SK-N-SH (cell line): ENCODE data around the gene RASAL2. TPM values are rescaled to one million over a fixed set of nuclear protein-coding genes. Genes with fewer than 3 reads are reported as not detected.

Experiments used
- CTCF ChIA-PET: fragments of 300-600, 350-600 bp; formaldehyde crosslinking; extraction: SDS; loops from one replicate; lab custom pipeline; 2021; lab: Yijun Ruan, JAX
- POLR2A ChIA-PET: fragments of 350-600 bp; sonication (Branson Sonifier 250); formaldehyde crosslinking; extraction: SDS; loops from one replicate; lab custom pipeline; 2020; ENCODE audit warnings: antibody characterized with exemption, inconsistent platforms; lab: Yijun Ruan, JAX
- DNase-seq: peaks from one replicate; pipeline ENCODE4 v3.0.0; 2012
- H2AFZ ChIP-seq: fragments of 200-600 bp; sonication (generic); 2 replicates; pipeline ENCODE4 v1.8.1; 2016; ENCODE audit warnings: antibody characterized with exemption, mild to moderate bottlenecking, low read depth
- H3F3A ChIP-seq: fragments of 200-600 bp; sonication (generic); replicated peaks from 2 replicates; pipeline ENCODE3; 2016; ENCODE audit warnings: antibody characterized with exemption, mild to moderate bottlenecking; ENCODE audit not compliant: insufficient read depth
- H3K27ac ChIP-seq, 2 experiments: fragments of 200-500 bp in 1 of 2; fragments of 200-600 bp in 1 of 2; sonication (Bioruptor generic) in 1 of 2; sonication (generic), shearing (Covaris generic) in 1 of 2; 2 replicates each; pipeline versions ENCODE4 v1.5.1 to v1.6.1; 2014 to 2016; ENCODE audit warnings: low read depth in 2 of 2, inconsistent platforms in 1 of 2, low read length in 1 of 2, mild to moderate bottlenecking in 1 of 2, mixed read lengths in 1 of 2
- H3K27me3 ChIP-seq: fragments of 200-600 bp; sonication (generic), shearing (Covaris generic); 2 replicates; pipeline ENCODE4 v1.6.1; 2016; ENCODE audit warnings: mixed run types; ENCODE audit not compliant: insufficient read depth
- H3K36me3 ChIP-seq, 2 experiments: fragments of 200-500 bp in 1 of 2; fragments of 200-600 bp in 1 of 2; sonication (Bioruptor generic) in 1 of 2; sonication (generic) in 1 of 2; replicated peaks in 1 of 2; 2 replicates each; pipeline versions ENCODE3 to v1.5.1; 2014 to 2016; ENCODE audit warnings: low read length in 1 of 2, mild to moderate bottlenecking in 1 of 2; ENCODE audit not compliant: insufficient read depth in 2 of 2, control insufficient read depth in 1 of 2
- H3K4me1 ChIP-seq, 2 experiments: fragments of 200-500 bp in 1 of 2; fragments of 200-600 bp in 1 of 2; sonication (Bioruptor generic) in 1 of 2; sonication (generic), shearing (Covaris generic) in 1 of 2; 2 replicates each; pipeline versions ENCODE4 v1.5.1 to v1.6.1; 2014 to 2016; ENCODE audit warnings: low read depth in 1 of 2, low read length in 1 of 2, mixed run types in 1 of 2; ENCODE audit not compliant: insufficient read depth in 2 of 2, control insufficient read depth in 1 of 2
- H3K4me2 ChIP-seq: fragments of 200-600 bp; sonication (generic), shearing (Covaris generic); 2 replicates; pipeline ENCODE4 v1.6.1; 2017; ENCODE audit warnings: mixed run types
- H3K4me3 ChIP-seq, 2 experiments: fragments of 200-500 bp in 1 of 2; fragments of 200-600 bp in 1 of 2; sonication (Bioruptor generic) in 1 of 2; sonication (generic), shearing (Covaris generic) in 1 of 2; 2 replicates each; pipeline versions ENCODE4 v1.5.1 to v1.8.1; 2014 to 2016; ENCODE audit warnings: low read depth in 2 of 2, inconsistent platforms in 1 of 2, low read length in 1 of 2, mild to moderate bottlenecking in 1 of 2, mixed read lengths in 1 of 2, moderate library complexity in 1 of 2
- H3K79me2 ChIP-seq: fragments of 200-600 bp; sonication (generic); 2 replicates; pipeline ENCODE4 v1.8.1; 2017; ENCODE audit warnings: mild to moderate bottlenecking; ENCODE audit not compliant: insufficient read depth
- H3K9ac ChIP-seq: fragments of 200-600 bp; sonication (generic); 2 replicates; pipeline ENCODE4 v1.6.1; 2017; ENCODE audit warnings: mixed run types
- H3K9me2 ChIP-seq: fragments of 200-600 bp; sonication (generic); 2 replicates; pipeline ENCODE4 v1.6.1; 2017; ENCODE audit warnings: mixed run types
- H3K9me3 ChIP-seq: fragments of 200-600 bp; sonication (generic); 2 replicates; pipeline ENCODE4 v1.6.1; 2017; ENCODE audit warnings: mixed run types, mild to moderate bottlenecking, moderate library complexity
- H4K20me1 ChIP-seq: fragments of 200-600 bp; sonication (generic); 2 replicates; pipeline ENCODE4 v1.6.1; 2017; ENCODE audit warnings: mild to moderate bottlenecking, mixed run types; ENCODE audit not compliant: insufficient read depth
- CHD2 ChIP-seq: fragments of 150-350 bp; IDR thresholded peaks from 2 replicates; pipeline ENCODE4 v1.6.1; 2018; ENCODE audit warnings: low read length; ENCODE audit not compliant: partially characterized antibody
- EP300 ChIP-seq, 2 experiments: IDR thresholded peaks; 2 replicates each; pipeline versions ENCODE4 v1.4.0 to v1.6.1; 2012; ENCODE audit warnings: borderline replicate concordance in 1 of 2, low read depth in 1 of 2, low read length in 1 of 2
- EZH2phosphoT487 ChIP-seq: fragments of 200-600 bp; sonication (generic); IDR thresholded peaks from 2 replicates; pipeline ENCODE4 v1.6.1; 2017; ENCODE audit warnings: low read depth, mixed run types, mild to moderate bottlenecking, antibody characterized with exemption, moderate library complexity, borderline replicate concordance
- GATA2 ChIP-seq: sonication (generic); formaldehyde crosslinking; IDR thresholded peaks from 2 replicates; pipeline ENCODE4 v1.5.0; 2020; ENCODE audit warnings: mild to moderate bottlenecking, missing genetic modification reagents
- IRF3 ChIP-seq: fragments of 150-350 bp; IDR thresholded peaks from 2 replicates; pipeline ENCODE4 v1.6.1; 2016; ENCODE audit warnings: mild to moderate bottlenecking, low read depth, low read length
- JUND ChIP-seq: IDR thresholded peaks from 2 replicates; pipeline ENCODE4 v1.4.0; 2012
- MAX ChIP-seq: IDR thresholded peaks from 2 replicates; pipeline ENCODE4 v1.4.0; 2012; ENCODE audit warnings: low read depth
- MEF2A ChIP-seq: IDR thresholded peaks from 2 replicates; pipeline ENCODE4 v1.4.0; 2012; ENCODE audit warnings: low read depth, borderline replicate concordance
- MXI1 ChIP-seq: IDR thresholded peaks from 2 replicates; pipeline ENCODE4 v1.6.1; 2012; ENCODE audit warnings: mild to moderate bottlenecking, low read depth, low read length, improper control_type of control experiment
- NFIC ChIP-seq: IDR thresholded peaks from 2 replicates; pipeline ENCODE4 v1.4.0; 2012; ENCODE audit warnings: borderline replicate concordance
- NRF1 ChIP-seq: IDR thresholded peaks from 2 replicates; pipeline ENCODE4 v1.6.1; 2012; ENCODE audit warnings: low read depth, mild to moderate bottlenecking, low read length
- PBX3 ChIP-seq: IDR thresholded peaks from 2 replicates; pipeline ENCODE4; 2012
- RCOR1 ChIP-seq: fragments of 150-350 bp; IDR thresholded peaks from 2 replicates; pipeline ENCODE4 v1.6.1; 2017; ENCODE audit warnings: antibody characterized with exemption, low read length
- RFX5 ChIP-seq: IDR thresholded peaks from 2 replicates; pipeline ENCODE4 v1.6.1; 2012; ENCODE audit warnings: mild to moderate bottlenecking, improper control_type of control experiment, low read length
- RXRA ChIP-seq: IDR thresholded peaks from 2 replicates; pipeline ENCODE4 v1.4.0; 2012; ENCODE audit warnings: low read depth, mild to moderate bottlenecking, borderline replicate concordance
- SIN3A ChIP-seq: IDR thresholded peaks from 2 replicates; pipeline ENCODE4 v1.6.1; 2012; ENCODE audit warnings: low read depth, mild to moderate bottlenecking, low read length, moderate library complexity, borderline replicate concordance
- SMC3 ChIP-seq: IDR thresholded peaks from 2 replicates; pipeline ENCODE4 v1.6.1; 2012; ENCODE audit warnings: low read depth, low read length, improper control_type of control experiment
- TEAD4 ChIP-seq: IDR thresholded peaks from 2 replicates; pipeline ENCODE4 v1.4.0; 2012; ENCODE audit warnings: mild to moderate bottlenecking, borderline replicate concordance; ENCODE audit not compliant: insufficient read depth
- WGBS: methylation state at CpG from one replicate; pipeline ENCODE4 v1.1.6; 2017; ENCODE audit warnings: low lambda C conversion rate; 5-methylcytosine and 5-hydroxymethylcytosine counted together
- polyA plus RNA-seq, 3 experiments: library from polyadenylated mRNA; depleted of rRNA; stranded (reverse); fragments of >200 nt; gene quantifications; 2 replicates each; pipeline ENCODE4 v1.2.3, GENCODE V29; 2012
- TF ChIP-seq, protein P1 (sequence below): IDR thresholded peaks from 2 replicates; pipeline ENCODE4 v1.4.0; 2012; ENCODE audit warnings: low read depth, borderline replicate concordance
- TF ChIP-seq, protein P2 (sequence below): IDR thresholded peaks from 2 replicates; pipeline ENCODE4 v1.6.1; 2012; ENCODE audit warnings: mild to moderate bottlenecking, low read depth, low read length, moderate library complexity
- TF ChIP-seq, protein P3 (sequence below): IDR thresholded peaks from 2 replicates; pipeline ENCODE4 v1.4.0; 2012; ENCODE audit warnings: low read depth, borderline replicate concordance

Gene RASAL2
- polyA plus RNA-seq, 1 of the 3 experiments (the other 2 are of a cell fraction): 6.9 TPM

DNA sequence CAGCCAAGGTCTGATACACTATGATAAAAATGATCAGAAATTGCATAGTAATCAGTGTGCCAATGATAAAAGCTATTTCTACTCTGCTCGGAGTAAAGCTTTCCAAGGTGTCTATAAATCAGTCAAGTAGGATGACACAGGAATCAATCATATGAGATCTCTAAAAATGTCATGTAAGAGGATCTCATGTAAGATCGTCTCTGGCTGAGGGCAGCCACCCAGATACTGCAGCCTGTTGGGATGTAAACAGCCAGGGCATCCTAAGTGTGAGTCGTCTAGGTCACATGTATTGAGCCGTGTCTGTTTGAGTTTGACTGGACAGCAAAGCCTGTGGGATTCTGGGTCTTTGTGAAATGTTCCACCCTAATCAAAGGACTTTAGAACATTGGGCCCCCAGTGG lies 416.3 kb downstream of the RASAL2 start (continued):
- TF ChIP-seq MAX: no peak
- TF ChIP-seq CHD2: no peak
- TF ChIP-seq RCOR1: no peak
- no peak for TF ChIP-seq NFIC
- TF ChIP-seq EZH2phosphoT487: no peak

DNA sequence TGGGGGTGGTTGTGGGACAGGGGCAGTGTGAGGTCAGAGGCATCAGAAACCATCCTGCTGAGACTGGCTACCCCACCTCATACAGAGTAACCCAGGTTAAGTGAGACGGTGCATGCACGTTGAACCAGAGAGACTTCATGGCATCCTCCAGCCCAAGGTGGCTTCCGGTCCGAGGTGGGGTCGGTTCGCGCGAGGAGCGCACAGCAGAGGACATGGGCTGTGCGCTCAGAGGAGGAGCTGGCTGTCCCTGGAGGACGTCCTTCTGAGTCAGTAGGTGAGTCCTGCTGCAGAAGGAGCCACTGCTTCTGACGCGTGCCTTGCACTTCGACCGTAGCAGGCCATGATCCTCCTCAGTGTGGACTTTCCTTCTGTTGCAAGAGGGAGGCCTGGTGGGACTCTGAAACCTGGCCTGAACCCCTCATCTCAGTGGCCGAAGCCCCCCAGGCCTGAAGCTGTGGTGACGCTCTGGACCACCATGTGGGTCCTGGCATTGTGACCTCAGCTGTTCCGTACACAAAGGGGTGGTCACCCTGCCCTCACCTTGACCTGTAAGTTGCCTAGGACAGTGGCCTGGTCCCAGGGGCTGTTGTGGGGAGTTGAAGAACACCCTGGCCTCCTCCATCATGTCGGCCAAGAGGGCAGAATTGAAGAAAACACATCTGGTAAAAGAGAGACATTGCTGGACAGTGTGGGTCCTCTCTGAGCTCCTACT lies 418.8 kb downstream of the RASAL2 start, which contains the start of gene TEX35:
TEX35 (plus strand) TSS at position 544 of the 712 bp plus-strand sequence; CDS start at position 624, 80 bp downstream.
- no peaks in the 10 kb centered on the region for H3K9me2 ChIP-seq
- CTCF ChIA-PET: interaction anchor here (0.6 to 1.6 kb wide), 4 partner anchors 9 to 14 kb away, joined by 3 to 7 read pairs (median 4); no protein-coding TSS in a partner anchor
- no peak for DNase-seq
- H3K4me3 ChIP-seq: no peak within 1 kb of the TSS
- no peaks in the 10 kb centered on the region for H3K27me3 ChIP-seq
- no peak within 1 kb of the TSS for H3K4me2 ChIP-seq
- no peaks in the 10 kb centered on the region for H3F3A ChIP-seq
- H3K36me3 ChIP-seq: no peaks in the 10 kb centered on the region
- H3K27ac ChIP-seq: no peak within 1 kb of the TSS
- H3K4me1 ChIP-seq: peaks cover 0 to 2% of the 10 kb centered on the region in 2 experiments; a peak in 1 of 4 replicates
- POLR2A ChIA-PET: no interaction called here
- 82% methylated on average over 10 of the region's 19 CpGs for WGBS
- TF ChIP-seq JUND (no peak), TEAD4 (no peak), EZH2phosphoT487 (no peak), EP300 (IDR thresholded peaks at IDR 0.05; ENCODE audit: borderline replicate concordance in 1 of 2, low read depth in 1 of 2, low read length in 1 of 2) (no peak), GATA2 (CRISPR knock-in tag) (no peak), SMC3 (no peak), CHD2 (no peak), PBX3 (no peak), MEF2A (no peak), RXRA (no peak), NRF1 (no peak), RFX5 (no peak), SIN3A (no peak), MXI1 (no peak), IRF3 (no peak)
- TF ChIP-seq, protein P1, sequence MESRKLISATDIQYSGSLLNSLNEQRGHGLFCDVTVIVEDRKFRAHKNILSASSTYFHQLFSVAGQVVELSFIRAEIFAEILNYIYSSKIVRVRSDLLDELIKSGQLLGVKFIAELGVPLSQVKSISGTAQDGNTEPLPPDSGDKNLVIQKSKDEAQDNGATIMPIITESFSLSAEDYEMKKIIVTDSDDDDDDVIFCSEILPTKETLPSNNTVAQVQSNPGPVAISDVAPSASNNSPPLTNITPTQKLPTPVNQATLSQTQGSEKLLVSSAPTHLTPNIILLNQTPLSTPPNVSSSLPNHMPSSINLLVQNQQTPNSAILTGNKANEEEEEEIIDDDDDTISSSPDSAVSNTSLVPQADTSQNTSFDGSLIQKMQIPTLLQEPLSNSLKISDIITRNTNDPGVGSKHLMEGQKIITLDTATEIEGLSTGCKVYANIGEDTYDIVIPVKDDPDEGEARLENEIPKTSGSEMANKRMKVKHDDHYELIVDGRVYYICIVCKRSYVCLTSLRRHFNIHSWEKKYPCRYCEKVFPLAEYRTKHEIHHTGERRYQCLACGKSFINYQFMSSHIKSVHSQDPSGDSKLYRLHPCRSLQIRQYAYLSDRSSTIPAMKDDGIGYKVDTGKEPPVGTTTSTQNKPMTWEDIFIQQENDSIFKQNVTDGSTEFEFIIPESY: no peak
- TF ChIP-seq, protein P2, sequence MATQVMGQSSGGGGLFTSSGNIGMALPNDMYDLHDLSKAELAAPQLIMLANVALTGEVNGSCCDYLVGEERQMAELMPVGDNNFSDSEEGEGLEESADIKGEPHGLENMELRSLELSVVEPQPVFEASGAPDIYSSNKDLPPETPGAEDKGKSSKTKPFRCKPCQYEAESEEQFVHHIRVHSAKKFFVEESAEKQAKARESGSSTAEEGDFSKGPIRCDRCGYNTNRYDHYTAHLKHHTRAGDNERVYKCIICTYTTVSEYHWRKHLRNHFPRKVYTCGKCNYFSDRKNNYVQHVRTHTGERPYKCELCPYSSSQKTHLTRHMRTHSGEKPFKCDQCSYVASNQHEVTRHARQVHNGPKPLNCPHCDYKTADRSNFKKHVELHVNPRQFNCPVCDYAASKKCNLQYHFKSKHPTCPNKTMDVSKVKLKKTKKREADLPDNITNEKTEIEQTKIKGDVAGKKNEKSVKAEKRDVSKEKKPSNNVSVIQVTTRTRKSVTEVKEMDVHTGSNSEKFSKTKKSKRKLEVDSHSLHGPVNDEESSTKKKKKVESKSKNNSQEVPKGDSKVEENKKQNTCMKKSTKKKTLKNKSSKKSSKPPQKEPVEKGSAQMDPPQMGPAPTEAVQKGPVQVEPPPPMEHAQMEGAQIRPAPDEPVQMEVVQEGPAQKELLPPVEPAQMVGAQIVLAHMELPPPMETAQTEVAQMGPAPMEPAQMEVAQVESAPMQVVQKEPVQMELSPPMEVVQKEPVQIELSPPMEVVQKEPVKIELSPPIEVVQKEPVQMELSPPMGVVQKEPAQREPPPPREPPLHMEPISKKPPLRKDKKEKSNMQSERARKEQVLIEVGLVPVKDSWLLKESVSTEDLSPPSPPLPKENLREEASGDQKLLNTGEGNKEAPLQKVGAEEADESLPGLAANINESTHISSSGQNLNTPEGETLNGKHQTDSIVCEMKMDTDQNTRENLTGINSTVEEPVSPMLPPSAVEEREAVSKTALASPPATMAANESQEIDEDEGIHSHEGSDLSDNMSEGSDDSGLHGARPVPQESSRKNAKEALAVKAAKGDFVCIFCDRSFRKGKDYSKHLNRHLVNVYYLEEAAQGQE: no peak
- TF ChIP-seq, protein P3, sequence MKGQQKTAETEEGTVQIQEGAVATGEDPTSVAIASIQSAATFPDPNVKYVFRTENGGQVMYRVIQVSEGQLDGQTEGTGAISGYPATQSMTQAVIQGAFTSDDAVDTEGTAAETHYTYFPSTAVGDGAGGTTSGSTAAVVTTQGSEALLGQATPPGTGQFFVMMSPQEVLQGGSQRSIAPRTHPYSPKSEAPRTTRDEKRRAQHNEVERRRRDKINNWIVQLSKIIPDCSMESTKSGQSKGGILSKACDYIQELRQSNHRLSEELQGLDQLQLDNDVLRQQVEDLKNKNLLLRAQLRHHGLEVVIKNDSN: no peak
- H3K9ac ChIP-seq: no peak within 1 kb of the TSS
- no peaks in the 10 kb centered on the region for H4K20me1 ChIP-seq
- no peak within 1 kb of the TSS for H2AFZ ChIP-seq
- H3K9me3 ChIP-seq: no peaks in the 10 kb centered on the region
- H3K79me2 ChIP-seq: no peaks in the 10 kb centered on the region
